ENCODE data around the gene FSTL4.

GRCh38 chr5:133304707-133305216 lies 307.6 kb downstream of the FSTL4 start:
- TF ChIP-seq CTCF (IDR thresholded peaks at IDR 0.05) (no peak), POLR2A (IDR thresholded peaks at IDR 0.05) (no peak)

All from Peyer's patch (tissue), 4 donors.